GM06990 (cell line): ENCODE measurements around the gene PPME1.

ENCODE experiments used
- DNase-seq: peaks from one replicate; pipeline ENCODE4 v3.0.0-alpha.2; 2011; ENCODE audit not compliant: insufficient read length; ENCODE audit errors: extremely low read depth
- H3K27me3 ChIP-seq: replicated peaks from 2 replicates; pipeline ENCODE4 v1.6.0; 2011; ENCODE audit warnings: low read length; ENCODE audit not compliant: control insufficient read depth, insufficient read depth
- H3K36me3 ChIP-seq: 2 replicates; pipeline ENCODE4 v1.5.1; 2011; ENCODE audit warnings: low read length; ENCODE audit not compliant: control insufficient read depth, insufficient read depth
- H3K4me3 ChIP-seq: replicated peaks from 2 replicates; pipeline ENCODE4 v1.5.1; 2011; ENCODE audit warnings: low read depth, mild to moderate bottlenecking, control low read depth, low read length
- CTCF ChIP-seq: IDR thresholded peaks from 2 replicates; pipeline ENCODE4 v1.5.1; 2011; ENCODE audit warnings: low read length, control low read depth, mild to moderate bottlenecking, inconsistent platforms; ENCODE audit not compliant: insufficient read depth, poor library complexity, severe bottlenecking

The PPME1 gene

GRCh38 chr11:74262725-74263124 is 91.6 kb downstream of the PPME1 start:
- TF ChIP-seq CTCF = no peak
- H3K36me3 ChIP-seq = no peaks in the 10 kb centered on the region
- no peak for DNase-seq
- H3K4me3 ChIP-seq = no peak overlapping the region
- H3K27me3 ChIP-seq = no peaks in the 10 kb centered on the region; the same call in none of the 2 replicates

- TF ChIP-seq CTCF = no peak
- DNase-seq = no peak
- Histone ChIP-seq H3K4me3 (no peak overlapping the region), H3K27me3 (peaks cover 2% of the 10 kb centered on the region; the same call in 1 of the 2 replicates), H3K36me3 (no peaks in the 10 kb centered on the region)
Observed at GRCh38 chr11:74265256-74265655, 94.2 kb downstream of the PPME1 start.

GRCh38 chr11:74267014-74267413 is 95.9 kb downstream of the PPME1 start:
- Histone ChIP-seq H3K36me3 (no peaks in the 10 kb centered on the region), H3K4me3 (no peak overlapping the region), H3K27me3 (peaks cover 2% of the 10 kb centered on the region; the same call in 1 of the 2 replicates)
- no peak for DNase-seq
- TF ChIP-seq CTCF = no peak

- Histone ChIP-seq H3K36me3 (no peaks in the 10 kb centered on the region), H3K4me3 (no peak overlapping the region), H3K27me3 (peaks cover 2% of the 10 kb centered on the region; the same call in 1 of the 2 replicates)
- TF ChIP-seq CTCF = no peak
- no peak for DNase-seq
Observed at GRCh38 chr11:74268456-74268855, 97.4 kb downstream of the PPME1 start.

- no peak for DNase-seq
- TF ChIP-seq CTCF = no peak
- peaks cover 2% of the 10 kb centered on the region; the same call in 1 of the 2 replicates for H3K27me3 ChIP-seq
- H3K4me3 ChIP-seq = no peak overlapping the region
- H3K36me3 ChIP-seq = no peaks in the 10 kb centered on the region
Observed at GRCh38 chr11:74269161-74269811, 98.2 kb downstream of the PPME1 start.
